ENCODE data around the gene SLC25A22.

GRCh38 chr11:810040-810567 lies 12.0 kb upstream of the SLC25A22 start:
- TF ChIP-seq CTCF (conservative IDR thresholded peaks at IDR 0.05): no peak
- TF ChIP-seq EZH2 (IDR thresholded peaks at IDR 0.05; ENCODE audit: low read depth): no peak
